H9 (cell line): Measurements from ENCODE around the gene PLEKHM1. TPM values are rescaled to one million over a fixed set of nuclear protein-coding genes. Genes with fewer than 3 reads are reported as not detected.
A peak's percentile ranks its signal among the peaks of the same experiment; 100 is the strongest.

Experiments
- DNase-seq: peaks from one replicate; pipeline ENCODE4 v3.0.0-alpha.2; 2017
- H2AFZ ChIP-seq: one replicate; pipeline ENCODE4 v1.6.1; 2013; ENCODE audit warnings: mild to moderate bottlenecking, low read length, control low read depth, moderate library complexity
- H2AK5ac ChIP-seq: 2 replicates; pipeline ENCODE4 v1.6.1; 2013; ENCODE audit warnings: low read length, control low read depth, mixed read lengths; ENCODE audit not compliant: insufficient read length
- H2BK120ac ChIP-seq: one replicate; pipeline ENCODE4 v1.6.1; 2013; ENCODE audit warnings: low read depth, mild to moderate bottlenecking, low read length, control low read depth, inconsistent platforms; ENCODE audit not compliant: poor library complexity, severe bottlenecking
- H2BK12ac ChIP-seq: 2 replicates; pipeline ENCODE4 v1.6.1; 2013; ENCODE audit warnings: low read length, control low read depth, mixed read lengths, low read depth; ENCODE audit not compliant: insufficient read length
- H2BK15ac ChIP-seq: 2 replicates; pipeline ENCODE4 v1.6.1; 2013; ENCODE audit warnings: low read depth, low read length, control low read depth
- H2BK20ac ChIP-seq: one replicate; pipeline ENCODE4 v1.6.1; 2013; ENCODE audit warnings: low read depth, mild to moderate bottlenecking, low read length, control low read depth, inconsistent platforms; ENCODE audit not compliant: poor library complexity, severe bottlenecking
- H2BK5ac ChIP-seq: 2 replicates; pipeline ENCODE4 v1.6.1; 2013; ENCODE audit warnings: low read length, control low read depth, mixed read lengths; ENCODE audit not compliant: insufficient read length
- H3K14ac ChIP-seq: 2 replicates; pipeline ENCODE4 v1.6.1; 2013; ENCODE audit warnings: low read length, control low read depth; ENCODE audit not compliant: insufficient read depth
- H3K18ac ChIP-seq: 2 replicates; pipeline ENCODE4 v1.6.1; 2013; ENCODE audit warnings: low read depth, mild to moderate bottlenecking, mixed read lengths, low read length, control low read depth; ENCODE audit not compliant: insufficient read length
- H3K23ac ChIP-seq: 2 replicates; pipeline ENCODE4 v1.6.1; 2013; ENCODE audit warnings: low read length, control low read depth, mixed read lengths, low read depth; ENCODE audit not compliant: insufficient read length
- H3K23me2 ChIP-seq: 2 replicates; pipeline ENCODE4 v1.6.1; 2013; ENCODE audit warnings: low read depth, mild to moderate bottlenecking, mixed read lengths, low read length, control low read depth; ENCODE audit not compliant: insufficient read length, poor library complexity, severe bottlenecking
- H3K27ac ChIP-seq: 2 replicates; pipeline ENCODE4 v1.5.1; 2013; ENCODE audit warnings: low read length, control low read depth, mixed read lengths, low read depth; ENCODE audit not compliant: insufficient read length
- H3K27me3 ChIP-seq: 2 replicates; pipeline ENCODE4 v1.6.1; 2013; ENCODE audit warnings: low read length, control low read depth, inconsistent platforms; ENCODE audit not compliant: insufficient read depth
- H3K4ac ChIP-seq: 2 replicates; pipeline ENCODE4 v1.6.1; 2013; ENCODE audit warnings: low read depth, mild to moderate bottlenecking, control low read depth, inconsistent platforms, low read length, moderate library complexity
- H3K4me1 ChIP-seq: 2 replicates; pipeline ENCODE4 v1.6.1; 2013; ENCODE audit warnings: low read length, control low read depth, inconsistent platforms; ENCODE audit not compliant: insufficient read depth
- H3K4me2 ChIP-seq: 2 replicates; pipeline ENCODE4 v1.6.1; 2013; ENCODE audit warnings: low read length, control low read depth, mixed read lengths; ENCODE audit not compliant: insufficient read length, insufficient read depth
- H3K56ac ChIP-seq: 2 replicates; pipeline ENCODE4 v1.6.1; 2013; ENCODE audit warnings: low read depth, mild to moderate bottlenecking, mixed read lengths, low read length, control low read depth; ENCODE audit not compliant: insufficient read length
- H3K79me1 ChIP-seq: 2 replicates; pipeline ENCODE4 v1.6.1; 2013; ENCODE audit warnings: low read depth, mild to moderate bottlenecking, moderate library complexity, low read length, control low read depth, inconsistent platforms; ENCODE audit not compliant: insufficient read depth, poor library complexity, severe bottlenecking
- H3K79me2 ChIP-seq: 2 replicates; pipeline ENCODE4 v1.6.1; 2013; ENCODE audit warnings: low read length, control low read depth, inconsistent platforms; ENCODE audit not compliant: insufficient read depth
- H3K9ac ChIP-seq: 2 replicates; pipeline ENCODE4 v1.6.1; 2013; ENCODE audit warnings: low read length, control low read depth, mixed read lengths; ENCODE audit not compliant: insufficient read length; ENCODE audit errors: extremely low read depth
- H3K9me3 ChIP-seq: one replicate; pipeline ENCODE4 v1.6.1; 2013; ENCODE audit warnings: low read depth, low read length, inconsistent platforms; ENCODE audit not compliant: control insufficient read depth
- H3T11ph ChIP-seq: one replicate; pipeline ENCODE4 v1.6.1; 2013; ENCODE audit warnings: mild to moderate bottlenecking, low read length, control low read depth, inconsistent platforms
- H4K20me1 ChIP-seq: one replicate; pipeline ENCODE4 v1.6.1; 2013; ENCODE audit not compliant: control insufficient read depth, insufficient read length, insufficient read depth
- H4K5ac ChIP-seq: 2 replicates; pipeline ENCODE4 v1.6.1; 2013; ENCODE audit warnings: low read depth, mild to moderate bottlenecking, mixed read lengths, low read length, control low read depth; ENCODE audit not compliant: insufficient read length
- H4K8ac ChIP-seq: replicated peaks from 2 replicates; pipeline ENCODE4 v1.6.1; 2013; ENCODE audit warnings: low read length, control low read depth, mixed read lengths, low read depth; ENCODE audit not compliant: insufficient read length
- H4K91ac ChIP-seq: 2 replicates; pipeline ENCODE4 v1.6.1; 2013; ENCODE audit warnings: low read depth, mild to moderate bottlenecking, moderate library complexity, mixed read lengths, low read length, control low read depth; ENCODE audit not compliant: insufficient read length
- H3K27ac Mint-ChIP-seq, 3 experiments: 2 replicates in 2 of 3; 3 replicates in 1 of 3; pipeline ENCODE4 v1.8.0; 2020 to 2021; ENCODE audit warnings: mixed read lengths in 3 of 3, mild to moderate bottlenecking in 1 of 3, moderate library complexity in 1 of 3
- H3K27me3 Mint-ChIP-seq: 2 replicates; pipeline ENCODE4 v1.8.0; 2021; ENCODE audit warnings: low read depth, mild to moderate bottlenecking, moderate library complexity, mixed read lengths
- H3K36me3 Mint-ChIP-seq, 3 experiments: 2 replicates in 2 of 3; 3 replicates in 1 of 3; pipeline ENCODE4 v1.8.0; 2020 to 2021; ENCODE audit warnings: low read depth in 3 of 3, mixed read lengths in 3 of 3; ENCODE audit not compliant: insufficient read depth in 1 of 3
- H3K4me1 Mint-ChIP-seq, 2 experiments: 2 replicates each; pipeline ENCODE4 v1.8.0; 2020; ENCODE audit warnings: mixed read lengths in 2 of 2
- H3K4me3 Mint-ChIP-seq, 2 experiments: 2 replicates in 1 of 2; 3 replicates in 1 of 2; pipeline ENCODE4 v1.8.0; 2020 to 2021; ENCODE audit warnings: mild to moderate bottlenecking in 2 of 2, mixed read lengths in 2 of 2, moderate library complexity in 1 of 2
- H3K9me3 Mint-ChIP-seq, 2 experiments: 2 replicates in 1 of 2; 3 replicates in 1 of 2; pipeline ENCODE4 v1.8.0; 2020; ENCODE audit warnings: mild to moderate bottlenecking in 2 of 2, mixed read lengths in 2 of 2, moderate library complexity in 1 of 2
- WGBS: extraction: QIAGEN DNeasy Blood & Tissue Kit; methylation state at CpG from one replicate; pipeline ENCODE4 v1.1.7; 2013; ENCODE audit warnings: missing lambda C conversion rate, low lambda C conversion rate, mixed read lengths; ENCODE audit not compliant: insufficient read length; ENCODE audit errors: extremely low coverage; 5-methylcytosine and 5-hydroxymethylcytosine counted together
- total RNA-seq: library from RNA; stranded (reverse); gene quantifications from 2 replicates; pipeline ENCODE4 v1.2.1, GENCODE V29; 2021
- TF ChIP-seq, protein P1 (sequence below): fragments of 200-600 bp; sonication (generic); conservative IDR thresholded peaks from 3 replicates; pipeline ENCODE4 v1.8.0; 2021; ENCODE audit warnings: antibody characterized with exemption, mild to moderate bottlenecking

PLEKHM1 gene
- total RNA-seq, 1 experiment from 2014 or later = 20.7 TPM

DNA sequence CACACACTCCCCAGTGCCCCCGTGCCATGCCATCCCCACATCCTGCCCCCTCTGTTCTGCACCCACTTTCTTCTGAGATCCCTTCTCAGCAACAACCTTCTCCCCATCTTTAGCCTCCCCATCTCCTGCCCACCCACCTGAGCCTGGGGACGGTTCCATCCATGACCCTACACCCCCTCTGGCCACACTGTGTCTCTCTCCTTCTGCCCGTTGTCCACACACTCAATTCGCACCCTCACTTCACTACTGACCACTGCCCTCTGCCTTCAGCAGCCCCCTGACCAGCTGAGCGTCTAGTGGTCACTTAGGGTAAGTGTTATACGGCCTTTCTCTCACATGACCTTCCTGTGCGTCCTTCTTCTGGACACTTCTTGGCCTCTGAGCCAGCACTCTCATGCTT is 64.0 kb downstream of the PLEKHM1 start:
- Histone ChIP-seq H3K79me2 (no peaks in the 10 kb centered on the region), H4K91ac (no peak overlapping the region), H3K23me2 (peaks cover 11% of the 10 kb centered on the region), H3K18ac (no peak overlapping the region), H3K79me1 (no peaks in the 10 kb centered on the region), H2AK5ac (no peak overlapping the region), H3K4me2 (no peak overlapping the region), H4K8ac (no peak overlapping the region), H3T11ph (no peak overlapping the region), H3K4me1 (no peaks in the 10 kb centered on the region), H2BK15ac (no peak overlapping the region), H3K27me3 (peaks cover 16% of the 10 kb centered on the region; the same call in 1 of the 2 replicates), H2BK120ac (no peak overlapping the region), H2BK20ac (no peak overlapping the region), H3K9ac (no peak overlapping the region), H3K23ac (no peak overlapping the region), H4K20me1 (peaks cover 4% of the 10 kb centered on the region), H2AFZ (no peak overlapping the region), H2BK12ac (no peak overlapping the region), H3K14ac (no peak overlapping the region), H3K56ac (no peak overlapping the region), H3K27ac (no peak overlapping the region), H2BK5ac (no peak overlapping the region), H3K4ac (no peak overlapping the region), H3K9me3 (no peaks in the 10 kb centered on the region), H4K5ac (no peak overlapping the region)
- Mint-ChIP-seq H3K9me3 (peaks cover 5 to 7% of the 10 kb centered on the region in 2 experiments; a peak in 4 of 5 replicates), H3K36me3 (peaks cover 0 to 6% (median 3%) of the 10 kb centered on the region in 3 experiments; a peak in 4 of 7 replicates), H3K4me3 (peak overlapping the region in 1 of 2 experiments; percentile 57; a peak in 1 of 5 replicates), H3K27ac (no peak overlapping the region), H3K4me1 (peaks cover 30 to 43% of the 10 kb centered on the region in 2 experiments), H3K27me3 (peaks cover 54% of the 10 kb centered on the region)
- TF ChIP-seq, protein P1, sequence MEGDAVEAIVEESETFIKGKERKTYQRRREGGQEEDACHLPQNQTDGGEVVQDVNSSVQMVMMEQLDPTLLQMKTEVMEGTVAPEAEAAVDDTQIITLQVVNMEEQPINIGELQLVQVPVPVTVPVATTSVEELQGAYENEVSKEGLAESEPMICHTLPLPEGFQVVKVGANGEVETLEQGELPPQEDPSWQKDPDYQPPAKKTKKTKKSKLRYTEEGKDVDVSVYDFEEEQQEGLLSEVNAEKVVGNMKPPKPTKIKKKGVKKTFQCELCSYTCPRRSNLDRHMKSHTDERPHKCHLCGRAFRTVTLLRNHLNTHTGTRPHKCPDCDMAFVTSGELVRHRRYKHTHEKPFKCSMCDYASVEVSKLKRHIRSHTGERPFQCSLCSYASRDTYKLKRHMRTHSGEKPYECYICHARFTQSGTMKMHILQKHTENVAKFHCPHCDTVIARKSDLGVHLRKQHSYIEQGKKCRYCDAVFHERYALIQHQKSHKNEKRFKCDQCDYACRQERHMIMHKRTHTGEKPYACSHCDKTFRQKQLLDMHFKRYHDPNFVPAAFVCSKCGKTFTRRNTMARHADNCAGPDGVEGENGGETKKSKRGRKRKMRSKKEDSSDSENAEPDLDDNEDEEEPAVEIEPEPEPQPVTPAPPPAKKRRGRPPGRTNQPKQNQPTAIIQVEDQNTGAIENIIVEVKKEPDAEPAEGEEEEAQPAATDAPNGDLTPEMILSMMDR = no peak
- DNase-seq = no peak
- no CpG with 5 or more reads among the region's 7 CpGs for WGBS
